ENCODE results near the gene CCNG2.
"Not testable (repeated sequence)": the region's sequence is repeated elsewhere in the genome, so short reads cannot be mapped to it uniquely, and the experiment has no call there.

CCNG2 gene

GRCh38 chr4:77156912-77157858 lies at the start of gene CCNG2:
Gene CCNG2, plus strand, starts transcription at chr4:77157207. Its CDS starts 1,326 bp downstream, at chr4:77158533.
- DNase-seq: peak; percentile 88

GRCh38 chr4:77110730-77111129 lies 46.3 kb upstream of the CCNG2 start:
- no peak for DNase-seq

GRCh38 chr4:77113069-77113468 lies 43.9 kb upstream of the CCNG2 start:
- DNase-seq: no peak

GRCh38 chr4:77117721-77118120 lies 39.3 kb upstream of the CCNG2 start:
- DNase-seq: no peak

- DNase-seq: no peak
These were observed 36.0 kb upstream of the CCNG2 start for GRCh38 chr4:77120886-77121508.

GRCh38 chr4:77121736-77122240 lies 35.2 kb upstream of the CCNG2 start:
- DNase-seq: no peak

GRCh38 chr4:77122656-77123055 lies 34.4 kb upstream of the CCNG2 start:
- no peak for DNase-seq

- no peak for DNase-seq
These were observed 33.6 kb upstream of the CCNG2 start for GRCh38 chr4:77123411-77123810.

GRCh38 chr4:77124576-77124975 lies 32.4 kb upstream of the CCNG2 start:
- DNase-seq: no peak

GRCh38 chr4:77125961-77126360 lies 31.0 kb upstream of the CCNG2 start:
- no peak for DNase-seq

GRCh38 chr4:77126809-77127208 lies 30.2 kb upstream of the CCNG2 start:
- DNase-seq: no peak

GRCh38 chr4:77127215-77127614 lies 29.8 kb upstream of the CCNG2 start:
- DNase-seq: no peak

- DNase-seq: no peak
These were observed 29.0 kb upstream of the CCNG2 start for GRCh38 chr4:77127837-77128621.

- no peak for DNase-seq
These were observed 24.2 kb upstream of the CCNG2 start for GRCh38 chr4:77132652-77133312.

- not testable (repeated sequence) for DNase-seq
These were observed 19.6 kb upstream of the CCNG2 start for GRCh38 chr4:77137448-77137847.

GRCh38 chr4:77141964-77142645 lies 14.9 kb upstream of the CCNG2 start:
- DNase-seq: no peak

- no peak for DNase-seq
These were observed 14.4 kb upstream of the CCNG2 start for GRCh38 chr4:77142646-77143028.

GRCh38 chr4:77143091-77143490 lies 13.9 kb upstream of the CCNG2 start:
- DNase-seq: no peak

GRCh38 chr4:77145842-77146185 lies 11.2 kb upstream of the CCNG2 start:
- DNase-seq: no peak

- no peak for DNase-seq
These were observed 10.6 kb upstream of the CCNG2 start for GRCh38 chr4:77146186-77147078.

All from activated gamma-delta T cell treated with Interleukin-2 at 50 U/mL for 16 hours (primary cell).